Activated CD8-positive, alpha-beta memory T cell treated with anti-CD3 and anti-CD28 coated beads for 48 hours (primary cell): ENCODE results near the gene CYP4F8.
"Not testable (repeated sequence)": the region's sequence is repeated elsewhere in the genome, so short reads cannot be mapped to it uniquely, and the experiment has no call there.

ENCODE experiments used
- DNase-seq, 3 experiments: peaks; one replicate each; pipeline ENCODE4 v3.0.0-alpha.2; 2020; ENCODE audit warnings: low read depth in 2 of 3, low spot score in 2 of 3

CYP4F8 gene

GRCh38 chr19:15614507-15615379, at the start of gene CYP4F8:
Gene CYP4F8, plus strand, starts transcription at chr19:15615218. Its CDS starts 399 bp downstream, at chr19:15615617.
- no peak for DNase-seq

GRCh38 chr19:15570420-15570819, 44.6 kb upstream of the CYP4F8 start:
- DNase-seq, result no peak

- DNase-seq, result no peak
Measured at GRCh38 chr19:15575406-15575805, 39.6 kb upstream of the CYP4F8 start.

GRCh38 chr19:15576526-15577156, 38.4 kb upstream of the CYP4F8 start:
- no peak for DNase-seq

GRCh38 chr19:15577184-15577771, 37.7 kb upstream of the CYP4F8 start:
- DNase-seq, result no peak

GRCh38 chr19:15583346-15583745, 31.7 kb upstream of the CYP4F8 start:
- DNase-seq, result no peak

- DNase-seq, result no peak
Measured at GRCh38 chr19:15584095-15584494, 30.9 kb upstream of the CYP4F8 start.

- peak; percentile 59 to 90 (median 78) for DNase-seq
Measured at GRCh38 chr19:15584541-15585115, 30.4 kb upstream of the CYP4F8 start.

- DNase-seq, result no peak
Measured at GRCh38 chr19:15587663-15588062, 27.4 kb upstream of the CYP4F8 start.

- no peak for DNase-seq
Measured at GRCh38 chr19:15588265-15588664, 26.8 kb upstream of the CYP4F8 start.

GRCh38 chr19:15589760-15590451, 25.1 kb upstream of the CYP4F8 start:
- no peak for DNase-seq

- DNase-seq, result no peak
Measured at GRCh38 chr19:15591796-15592195, 23.2 kb upstream of the CYP4F8 start.

GRCh38 chr19:15592506-15592905, 22.5 kb upstream of the CYP4F8 start:
- DNase-seq, result not testable (repeated sequence)

GRCh38 chr19:15593766-15594165, 21.3 kb upstream of the CYP4F8 start:
- DNase-seq, result not testable (repeated sequence)

GRCh38 chr19:15595069-15595468, 19.9 kb upstream of the CYP4F8 start:
- no peak for DNase-seq

GRCh38 chr19:15607978-15608925, 6.8 kb upstream of the CYP4F8 start:
- DNase-seq, result not testable (repeated sequence)

- no peak for DNase-seq
Measured at GRCh38 chr19:15609261-15609660, 5.8 kb upstream of the CYP4F8 start.

- DNase-seq, result no peak
Measured at GRCh38 chr19:15612342-15612741, 2.7 kb upstream of the CYP4F8 start.

GRCh38 chr19:15613338-15613737, 1.7 kb upstream of the CYP4F8 start:
- no peak for DNase-seq

GRCh38 chr19:15615526-15615925, 508 bp downstream of the CYP4F8 start:
- DNase-seq, result no peak
